Mucosa of descending colon (tissue), 3 donors: ENCODE results near the gene FXN. TPM values are rescaled to one million over a fixed set of nuclear protein-coding genes. Genes with fewer than 3 reads are reported as not detected.
"Not testable (repeated sequence)": the region's sequence is repeated elsewhere in the genome, so short reads cannot be mapped to it uniquely, and the experiment has no call there.

Experiments used
- ATAC-seq: fragments of 200-7000 bp; cut with Tn5 transposase; one replicate; pipeline ENCODE4 v1.9.1; 2020; ENCODE audit warnings: mild to moderate bottlenecking, moderate library complexity
- DNase-seq, 3 donors: peaks; one replicate each; pipeline ENCODE4 v3.0.0-alpha.2; 2020
- H3K36me3 ChIP-seq: fragments of 200-600 bp; one replicate; pipeline ENCODE4 v1.8.0; 2021; ENCODE audit warnings: low read depth, mild to moderate bottlenecking
- H3K4me1 ChIP-seq: fragments of 200-600 bp; one replicate; pipeline ENCODE4 v1.8.0; 2021; ENCODE audit warnings: low read depth, mild to moderate bottlenecking
- H3K4me3 ChIP-seq: fragments of 200-600 bp; one replicate; pipeline ENCODE4 v1.8.0; 2021; ENCODE audit warnings: mild to moderate bottlenecking
- H3K9me3 ChIP-seq: fragments of 200-600 bp; one replicate; pipeline ENCODE4 v1.8.0; 2021; ENCODE audit warnings: mild to moderate bottlenecking
- intact Hi-C, 2 donors: fragments of 100-400 bp; cut with DNase I in 1 of 2; cut with micrococcal nuclease in 1 of 2; formaldehyde crosslinking; loops; one replicate each; pipeline versions ENCODE4 v1.11.0 to v1.11.1; 2022; cut with DNase I, micrococcal nuclease
- long read RNA-seq, 2 donors: library from polyadenylated mRNA; unstranded; transcript quantifications; one replicate each; pipeline ENCODE4 v2.0.0, GENCODE V29; 2019 to 2021
- total RNA-seq, 3 donors: library from RNA; stranded (reverse); fragmentation: NEBNext Ultra II Directional in 2 of 3; extraction: Animal tissue kit (Norgen Biotek cat#: 25700) in 2 of 3; gene quantifications; one replicate each; pipeline versions ENCODE4 v1.2.1 to v1.2.4, GENCODE V29; 2021 to 2023
- TF ChIP-seq, protein P1 (sequence below): fragments of 200-600 bp; IDR thresholded peaks from one replicate; pipeline ENCODE4 v1.8.0; 2022; ENCODE audit warnings: antibody characterized with exemption, mild to moderate bottlenecking
- donor health status: DM: no; HTN: no; CAD: no; lungs with moderate emphysema.
- donor health status: DM: no; HTN: no; CAD: no.
- donor health status: DM: no; HTN: yes; CAD: no.

FXN gene
- 10 to 100 TPM in 2 of 3 donors, 1 to 10 TPM in 1; 9.3 to 11.0 (median 10.2) TPM for total RNA-seq
- long read RNA-seq, donor 1, full-length matches to known transcripts = 11 of 13 reads
- long read RNA-seq, donor 1, partial matches to known transcripts = 0 of 13 reads
- long read RNA-seq, donor 1, other reads (novel, unspliced or antisense) = 2 of 13 reads
- long read RNA-seq, donor 2, full-length matches to known transcripts = 5 of 5 reads
- long read RNA-seq, donor 2, partial matches to known transcripts = 0 of 5 reads
- long read RNA-seq, donor 2, other reads (novel, unspliced or antisense) = 0 of 5 reads

DNA sequence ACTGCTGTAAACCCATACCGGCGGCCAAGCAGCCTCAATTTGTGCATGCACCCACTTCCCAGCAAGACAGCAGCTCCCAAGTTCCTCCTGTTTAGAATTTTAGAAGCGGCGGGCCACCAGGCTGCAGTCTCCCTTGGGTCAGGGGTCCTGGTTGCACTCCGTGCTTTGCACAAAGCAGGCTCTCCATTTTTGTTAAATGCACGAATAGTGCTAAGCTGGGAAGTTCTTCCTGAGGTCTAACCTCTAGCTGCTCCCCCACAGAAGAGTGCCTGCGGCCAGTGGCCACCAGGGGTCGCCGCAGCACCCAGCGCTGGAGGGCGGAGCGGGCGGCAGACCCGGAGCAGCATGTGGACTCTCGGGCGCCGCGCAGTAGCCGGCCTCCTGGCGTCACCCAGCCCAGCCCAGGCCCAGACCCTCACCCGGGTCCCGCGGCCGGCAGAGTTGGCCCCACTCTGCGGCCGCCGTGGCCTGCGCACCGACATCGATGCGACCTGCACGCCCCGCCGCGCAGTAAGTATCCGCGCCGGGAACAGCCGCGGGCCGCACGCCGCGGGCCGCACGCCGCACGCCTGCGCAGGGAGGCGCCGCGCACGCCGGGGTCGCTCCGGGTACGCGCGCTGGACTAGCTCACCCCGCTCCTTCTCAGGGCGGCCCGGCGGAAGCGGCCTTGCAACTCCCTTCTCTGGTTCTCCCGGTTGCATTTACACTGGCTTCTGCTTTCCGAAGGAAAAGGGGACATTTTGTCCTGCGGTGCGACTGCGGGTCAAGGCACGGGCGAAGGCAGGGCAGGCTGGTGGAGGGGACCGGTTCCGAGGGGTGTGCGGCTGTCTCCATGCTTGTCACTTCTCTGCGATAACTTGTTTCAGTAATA is at the start of gene FXN:
Gene FXN, plus strand, starts transcription at position 315 of the 871 bp plus-strand sequence. Its CDS starts 31 bp downstream, at position 346.
- Histone ChIP-seq H3K36me3 (no peaks in the 10 kb centered on the region), H3K4me1 (peaks cover 3% of the 10 kb centered on the region), H3K9me3 (no peaks in the 10 kb centered on the region), H3K4me3 (peak within 1 kb of the TSS; percentile 31)
- intact Hi-C loops = no loop called here
- DNase-seq (peak; percentile 87 to 93 (median 87)), ATAC-seq (peak; percentile 98)
- TF ChIP-seq, protein P1, sequence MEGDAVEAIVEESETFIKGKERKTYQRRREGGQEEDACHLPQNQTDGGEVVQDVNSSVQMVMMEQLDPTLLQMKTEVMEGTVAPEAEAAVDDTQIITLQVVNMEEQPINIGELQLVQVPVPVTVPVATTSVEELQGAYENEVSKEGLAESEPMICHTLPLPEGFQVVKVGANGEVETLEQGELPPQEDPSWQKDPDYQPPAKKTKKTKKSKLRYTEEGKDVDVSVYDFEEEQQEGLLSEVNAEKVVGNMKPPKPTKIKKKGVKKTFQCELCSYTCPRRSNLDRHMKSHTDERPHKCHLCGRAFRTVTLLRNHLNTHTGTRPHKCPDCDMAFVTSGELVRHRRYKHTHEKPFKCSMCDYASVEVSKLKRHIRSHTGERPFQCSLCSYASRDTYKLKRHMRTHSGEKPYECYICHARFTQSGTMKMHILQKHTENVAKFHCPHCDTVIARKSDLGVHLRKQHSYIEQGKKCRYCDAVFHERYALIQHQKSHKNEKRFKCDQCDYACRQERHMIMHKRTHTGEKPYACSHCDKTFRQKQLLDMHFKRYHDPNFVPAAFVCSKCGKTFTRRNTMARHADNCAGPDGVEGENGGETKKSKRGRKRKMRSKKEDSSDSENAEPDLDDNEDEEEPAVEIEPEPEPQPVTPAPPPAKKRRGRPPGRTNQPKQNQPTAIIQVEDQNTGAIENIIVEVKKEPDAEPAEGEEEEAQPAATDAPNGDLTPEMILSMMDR = peak; percentile 99

DNA sequence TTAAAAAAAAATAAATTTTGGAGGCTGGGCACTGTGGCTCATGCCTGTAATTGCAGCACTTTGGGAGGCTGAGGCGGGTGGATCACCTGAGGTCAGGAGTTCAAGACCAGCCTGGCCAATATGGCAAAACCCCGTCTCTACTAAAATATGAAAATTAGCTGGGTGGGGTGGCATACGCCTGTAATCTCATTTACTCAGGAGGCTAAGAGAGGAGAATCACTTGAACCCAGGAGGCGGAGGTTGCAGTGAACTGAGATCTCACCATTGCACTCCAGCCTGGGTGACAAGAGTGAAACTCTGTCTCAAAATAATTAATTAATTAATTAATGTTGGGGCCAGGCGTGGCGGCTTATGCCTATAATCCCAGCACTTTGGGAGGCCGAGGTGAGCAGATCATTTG is 48.6 kb upstream of the FXN start:
- intact Hi-C loops, H3K36me3 ChIP-seq, DNase-seq, ATAC-seq, H3K4me3 ChIP-seq, H3K9me3 ChIP-seq: not testable (repeated sequence)
- H3K4me1 ChIP-seq = peaks cover 18% of the 10 kb centered on the region

DNA sequence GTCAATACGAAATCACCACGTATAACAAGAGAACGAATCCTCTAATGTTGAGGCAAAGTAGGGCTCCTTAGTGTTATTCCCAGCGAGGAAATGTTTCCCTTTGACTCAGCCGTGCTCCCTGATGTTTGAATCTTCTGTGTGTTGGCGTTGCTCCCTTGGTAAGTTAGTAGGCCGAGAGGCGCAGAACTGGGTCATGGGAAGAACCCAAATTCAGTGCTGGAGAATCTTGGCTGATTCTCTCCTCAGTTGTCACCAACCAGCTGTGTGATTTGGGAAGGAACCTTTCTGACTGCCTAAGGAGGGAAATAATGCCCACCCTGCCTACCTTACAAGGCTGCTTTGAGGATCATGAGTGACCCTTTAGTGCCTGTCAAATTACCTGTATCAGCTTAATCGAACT is 44.1 kb upstream of the FXN start:
- Histone ChIP-seq H3K9me3 (no peaks in the 10 kb centered on the region), H3K4me3 (no peak overlapping the region), H3K4me1 (no peaks in the 10 kb centered on the region), H3K36me3 (no peaks in the 10 kb centered on the region)
- ATAC-seq (no peak), DNase-seq (no peak)
- TF ChIP-seq, protein P1 = no peak
- intact Hi-C loops = no loop called here

DNA sequence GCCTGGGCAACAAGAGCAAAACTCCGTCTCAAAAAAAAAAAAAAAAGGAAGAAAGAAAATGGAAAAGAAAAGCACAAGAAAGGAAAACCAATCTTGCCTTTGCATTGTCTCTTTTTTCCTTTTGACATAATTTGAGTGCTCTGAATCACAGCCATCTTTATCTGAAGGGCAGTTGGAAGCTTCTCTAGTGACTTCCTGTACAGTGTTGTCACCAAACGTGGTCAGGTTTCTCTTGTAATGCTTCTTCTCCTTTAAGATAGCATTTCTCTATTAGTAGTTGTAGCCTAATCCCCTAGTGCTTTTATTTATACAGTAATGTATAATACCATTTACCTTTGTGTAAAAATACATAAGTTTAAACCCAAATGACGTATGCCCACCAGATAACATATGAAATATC is 39.8 kb upstream of the FXN start:
- intact Hi-C loops = no loop called here
- TF ChIP-seq, protein P1 = no peak

DNA sequence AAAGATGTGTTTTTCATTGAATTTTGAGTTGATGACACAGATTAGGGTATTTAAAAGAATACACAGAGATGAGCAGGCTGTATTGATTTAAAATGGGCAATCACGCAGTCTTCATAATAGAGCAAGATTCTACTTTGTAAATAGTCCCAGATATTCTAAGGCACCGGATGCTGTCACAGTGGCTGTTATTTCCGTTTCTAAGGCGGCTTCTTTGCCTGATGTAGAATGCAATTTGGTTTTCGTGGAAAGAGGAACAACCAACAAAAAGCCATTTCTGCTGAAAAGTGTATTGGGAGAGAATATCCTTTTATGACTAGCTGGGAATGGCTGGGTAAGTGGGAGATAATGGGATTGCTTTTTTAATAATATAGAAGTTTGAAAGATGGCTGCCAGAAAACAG is 39.1 kb upstream of the FXN start:
- TF ChIP-seq, protein P1 = no peak
- Histone ChIP-seq H3K36me3 (no peaks in the 10 kb centered on the region), H3K4me3 (no peak overlapping the region), H3K4me1 (no peaks in the 10 kb centered on the region), H3K9me3 (no peaks in the 10 kb centered on the region)
- intact Hi-C loops = no loop called here
- ATAC-seq (no peak), DNase-seq (no peak)

More for the DNA sequence above, 39.8 kb upstream of the FXN start:
- no peak overlapping the region for H3K4me3 ChIP-seq
- H3K36me3 ChIP-seq = no peaks in the 10 kb centered on the region
- H3K9me3 ChIP-seq = no peaks in the 10 kb centered on the region
- no peaks in the 10 kb centered on the region for H3K4me1 ChIP-seq
- DNase-seq = no peak
- no peak for ATAC-seq

DNA sequence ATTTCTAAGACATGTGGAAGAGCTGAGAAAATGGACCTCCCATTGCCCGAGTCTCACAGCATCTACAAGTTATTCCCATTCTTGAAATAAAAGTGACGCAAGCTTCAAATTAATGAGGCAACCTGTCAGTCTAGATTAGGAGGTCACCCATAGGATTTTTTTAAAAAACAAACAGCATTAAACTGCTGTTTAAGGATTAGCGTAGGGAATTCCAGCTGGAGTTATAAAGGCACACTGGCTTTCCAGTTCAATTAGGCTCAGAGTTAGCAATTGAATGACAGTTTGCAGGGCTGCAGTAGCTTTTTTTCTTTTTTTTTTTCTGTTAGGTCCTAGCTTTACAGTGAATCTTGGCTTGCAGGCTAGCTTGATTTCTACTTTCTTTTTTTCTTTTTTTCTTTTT is 37.9 kb upstream of the FXN start:
- Histone ChIP-seq H3K4me1 (no peaks in the 10 kb centered on the region), H3K36me3 (no peaks in the 10 kb centered on the region), H3K9me3 (no peaks in the 10 kb centered on the region), H3K4me3 (no peak overlapping the region)
- intact Hi-C loops = no loop called here
- TF ChIP-seq, protein P1 = no peak
- DNase-seq (no peak), ATAC-seq (no peak)
